Putamen (tissue), 1 donor: Measurements from ENCODE around the gene FHOD3.
A peak's percentile ranks its signal among the peaks of the same experiment; 100 is the strongest.
"Not testable (repeated sequence)": the region's sequence is repeated elsewhere in the genome, so short reads cannot be mapped to it uniquely, and the experiment has no call there.

Source experiments
- DNase-seq: peaks from one replicate; pipeline ENCODE4 v3.0.0-alpha.2; 2016; ENCODE audit warnings: low spot score

Gene FHOD3

GRCh38 chr18:36350839-36351469 lies 53.4 kb downstream of the FHOD3 start:
- no peak for DNase-seq

DNA sequence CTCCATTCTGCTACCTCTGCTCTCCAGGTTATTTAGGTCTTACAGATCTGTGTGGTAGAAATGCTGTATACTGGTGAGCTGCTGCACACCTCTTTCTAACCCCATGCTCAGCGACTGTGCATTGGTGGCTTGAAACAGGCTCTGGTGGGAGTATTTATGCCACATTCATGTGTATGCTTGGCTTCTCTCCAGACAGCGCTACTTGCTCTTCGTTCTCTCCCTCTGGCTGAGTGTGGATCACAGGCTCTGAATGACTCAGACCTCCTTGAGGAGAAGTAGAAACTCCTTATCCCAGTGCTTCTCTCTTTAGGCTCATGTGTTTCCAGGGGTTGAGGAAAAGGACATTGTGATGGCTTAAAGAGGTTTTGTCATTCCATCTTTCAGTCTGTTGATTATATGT lies 54.9 kb downstream of the FHOD3 start:
- peak; percentile 34 for DNase-seq

DNA sequence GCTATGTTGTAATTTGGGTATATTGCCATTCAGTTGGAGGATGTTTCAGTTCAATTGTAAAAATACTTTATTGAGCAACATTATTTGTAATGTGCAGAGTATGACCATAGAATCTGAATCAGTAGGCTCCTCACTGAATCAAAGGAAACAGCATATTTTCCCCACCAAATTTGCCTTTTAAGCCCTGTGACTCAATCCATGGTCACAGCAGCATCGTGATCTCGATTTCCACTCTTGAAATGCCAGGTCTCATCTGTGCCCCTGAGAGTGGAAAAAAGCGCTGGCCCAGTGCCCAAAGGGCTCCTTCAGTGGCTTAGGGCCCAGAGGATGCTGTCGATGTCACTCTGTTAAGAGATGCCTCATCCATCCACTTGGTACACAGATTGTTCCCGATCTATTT lies 57.5 kb downstream of the FHOD3 start:
- no peak for DNase-seq

DNA sequence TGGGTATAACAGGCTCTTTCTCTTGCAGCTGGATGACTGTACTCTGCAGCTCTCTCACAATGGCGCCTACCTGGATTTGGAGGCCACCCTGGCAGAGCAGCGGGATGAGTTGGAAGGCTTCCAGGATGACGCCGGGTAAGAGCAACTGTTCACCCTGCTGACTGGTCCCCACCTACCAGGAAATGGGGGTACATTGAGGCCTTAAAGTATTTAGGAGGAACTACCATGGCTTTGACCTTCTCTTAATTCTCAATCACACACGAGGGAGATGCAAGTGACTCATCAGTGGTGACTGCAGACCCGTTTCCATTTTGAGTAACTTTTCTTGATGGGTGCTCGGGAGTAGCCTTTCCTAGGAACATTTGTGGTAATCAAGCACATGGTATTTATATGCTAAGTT lies 58.0 kb downstream of the FHOD3 start:
- DNase-seq, result no peak

DNA sequence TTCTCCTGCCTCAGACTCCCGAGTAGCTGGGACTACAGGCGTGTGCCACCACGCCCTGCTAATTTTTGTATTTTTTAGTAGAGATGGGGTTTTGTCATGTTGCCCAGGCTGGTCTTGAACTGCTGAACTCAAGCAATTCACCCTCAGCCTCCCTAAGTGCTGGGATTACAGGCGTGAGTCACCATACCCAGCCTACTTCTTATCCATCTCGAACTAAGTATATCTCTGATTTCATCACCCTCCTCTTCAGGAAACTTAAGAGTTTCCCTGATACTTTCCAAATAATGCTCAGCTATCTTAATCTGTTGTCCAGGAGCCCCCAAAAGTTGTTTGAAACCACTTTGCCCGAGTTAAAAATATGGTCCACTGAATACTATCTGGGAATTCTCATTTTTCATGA lies 59.2 kb downstream of the FHOD3 start:
- DNase-seq, result not testable (repeated sequence)

- DNase-seq, result no peak
Measured at GRCh38 chr18:36358141-36358540, 60.6 kb downstream of the FHOD3 start.

- DNase-seq, result no peak
Measured at GRCh38 chr18:36360256-36360909, 62.9 kb downstream of the FHOD3 start.

DNA sequence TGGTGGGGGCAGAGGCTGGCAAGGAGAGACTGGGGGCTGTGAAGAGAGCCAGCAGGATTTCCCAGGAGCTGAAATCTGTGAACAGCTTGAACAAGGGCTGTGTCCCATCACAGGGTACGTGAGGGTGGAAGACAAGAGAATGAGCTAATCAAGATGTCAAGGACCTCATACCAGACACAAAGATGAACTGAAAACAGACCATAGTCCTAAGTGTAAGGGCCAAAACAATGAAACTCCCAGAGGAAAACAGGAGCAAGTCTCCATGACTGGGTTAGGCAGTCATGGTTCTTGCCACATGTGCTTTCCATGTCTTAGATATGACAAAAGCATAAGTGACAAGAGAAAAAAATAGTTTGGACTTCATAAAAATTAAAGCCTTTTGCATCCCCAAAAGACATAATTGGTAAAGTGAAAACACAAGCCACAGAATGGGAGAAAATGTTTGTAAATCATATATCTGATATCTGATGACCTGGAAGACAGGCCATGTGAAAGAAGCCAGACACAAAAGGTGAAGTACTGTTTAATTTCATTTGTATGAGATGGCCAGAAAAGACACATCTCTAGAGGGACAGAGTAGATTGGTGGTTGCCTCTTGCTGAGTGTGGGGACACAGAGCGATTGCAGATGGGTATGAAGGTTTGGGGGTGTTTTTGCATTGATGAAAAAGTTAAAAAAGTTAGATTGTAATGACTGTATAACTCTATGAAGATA lies 67.6 kb downstream of the FHOD3 start:
- DNase-seq, result no peak

DNA sequence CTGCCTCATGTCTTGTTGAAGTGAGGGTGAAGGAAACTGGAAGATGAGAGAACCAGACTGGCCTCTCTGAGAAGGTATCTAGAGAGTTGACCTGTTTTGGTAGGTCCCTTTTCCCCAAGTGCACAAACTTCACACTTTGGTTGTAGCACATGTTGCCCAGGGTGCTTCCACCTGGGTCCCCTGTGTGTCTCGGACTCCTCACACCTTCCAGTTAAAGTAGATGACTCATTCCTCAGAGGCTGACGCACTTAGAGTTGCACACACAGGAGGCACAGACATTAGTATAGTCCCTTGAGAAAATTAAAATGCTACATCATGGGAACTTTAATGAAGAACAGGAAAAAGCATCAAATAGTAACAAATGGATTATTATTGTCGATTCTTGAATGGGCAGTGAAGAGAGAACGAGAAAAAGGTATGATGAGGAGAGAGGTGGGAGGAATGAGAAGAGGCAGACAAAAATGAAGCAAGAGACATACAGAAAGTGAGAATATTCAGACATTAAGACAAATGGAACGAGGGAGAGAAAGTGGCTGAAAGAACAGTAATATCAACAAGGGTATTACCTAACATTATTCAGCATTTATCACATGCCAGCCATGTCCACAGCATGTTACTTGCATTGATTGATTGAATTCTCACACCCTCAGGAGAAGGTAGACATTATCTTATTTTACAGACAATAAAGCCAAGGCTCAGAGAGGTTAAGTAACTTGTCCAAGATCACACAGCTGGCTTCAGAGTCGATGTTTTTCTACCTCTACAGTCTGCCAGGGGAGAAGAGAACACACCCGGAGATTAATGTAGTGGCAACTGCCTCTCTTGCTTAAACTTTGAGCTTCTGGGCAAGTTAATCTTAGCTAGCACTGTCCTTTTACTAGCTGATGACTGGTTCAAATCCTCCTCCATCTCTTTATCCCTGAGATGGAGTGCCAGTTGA lies 68.6 kb downstream of the FHOD3 start:
- no peak for DNase-seq

DNA sequence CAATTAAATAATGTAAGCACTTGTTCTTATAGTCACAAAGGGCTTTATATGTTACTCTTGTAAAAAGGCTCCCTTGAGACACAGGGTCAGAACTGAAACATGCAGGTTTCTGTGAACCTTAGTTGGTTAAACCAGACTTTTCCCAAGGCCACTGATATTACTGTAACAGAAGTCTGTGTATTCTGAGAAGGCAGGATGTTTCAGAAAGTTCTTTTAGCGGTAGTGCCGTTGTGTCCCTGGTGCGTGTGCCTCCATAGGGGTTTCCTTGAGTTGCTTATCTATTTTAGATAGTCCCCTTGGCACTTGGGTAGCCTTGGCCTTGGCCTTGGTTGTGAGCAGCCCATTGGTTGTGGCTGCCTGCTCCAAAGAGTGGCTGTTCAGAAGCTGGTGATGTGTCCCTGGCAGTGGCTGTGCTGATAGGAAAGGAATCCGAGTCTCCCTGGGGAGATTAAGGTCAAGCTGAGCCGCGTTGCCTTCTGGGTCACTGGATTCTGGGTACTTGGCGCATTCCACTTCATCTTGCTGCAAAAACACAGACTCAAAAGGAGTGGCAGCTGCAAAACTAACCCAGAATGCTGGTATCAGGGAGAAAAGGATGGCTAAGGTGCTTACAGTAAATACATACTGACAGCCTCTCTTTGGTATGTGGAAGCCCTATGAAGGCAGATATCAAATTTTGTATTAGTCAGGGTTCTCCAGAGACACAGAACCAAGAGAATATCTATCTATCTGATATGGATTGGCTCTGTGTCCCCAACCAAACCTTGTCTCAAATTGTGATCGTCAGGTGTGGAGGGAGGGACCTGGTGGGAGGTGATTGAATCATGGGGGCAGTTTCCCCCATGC lies 69.7 kb downstream of the FHOD3 start:
- no peak for DNase-seq

- DNase-seq, result no peak
Measured at GRCh38 chr18:36368889-36369288, 71.4 kb downstream of the FHOD3 start.

DNA sequence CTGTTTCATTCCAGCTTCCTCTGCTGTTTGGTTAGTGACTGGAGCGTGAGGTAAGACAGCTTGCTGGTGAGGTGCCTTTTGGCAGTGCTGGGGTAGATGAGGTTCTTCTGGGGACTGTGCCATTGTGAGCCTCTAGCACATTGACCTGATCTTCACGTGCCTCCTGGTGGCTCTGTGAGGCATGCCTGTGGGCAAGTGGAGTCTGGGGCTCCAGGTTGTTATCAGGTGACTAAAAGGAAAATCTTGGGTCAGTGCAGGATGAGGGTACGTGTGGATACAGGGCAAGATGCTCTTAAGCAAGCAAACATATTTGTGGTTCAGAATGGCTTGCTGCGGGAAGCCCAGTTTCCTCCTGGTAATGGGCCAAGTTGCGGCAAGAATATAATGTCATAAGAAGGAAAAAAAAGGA lies 75.4 kb downstream of the FHOD3 start:
- no peak for DNase-seq

DNA sequence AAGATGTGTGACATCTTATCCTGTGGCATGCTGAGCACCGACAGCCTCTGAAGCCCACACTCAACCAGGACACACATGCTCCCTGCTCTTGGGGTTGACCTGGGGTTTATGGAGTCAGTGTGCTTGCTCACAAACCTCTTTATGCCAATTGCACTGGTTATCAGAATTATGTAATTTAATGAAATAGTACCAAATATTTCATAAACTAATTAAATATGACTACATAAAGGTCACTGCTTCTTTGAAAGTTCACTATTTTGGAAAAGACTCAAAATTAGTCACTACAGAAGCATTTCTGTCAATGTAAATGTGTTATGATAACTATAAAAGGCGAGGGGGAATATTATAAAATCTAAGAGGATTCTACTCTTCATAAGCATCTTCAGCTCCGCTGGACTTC lies 76.7 kb downstream of the FHOD3 start:
- DNase-seq, result no peak

DNA sequence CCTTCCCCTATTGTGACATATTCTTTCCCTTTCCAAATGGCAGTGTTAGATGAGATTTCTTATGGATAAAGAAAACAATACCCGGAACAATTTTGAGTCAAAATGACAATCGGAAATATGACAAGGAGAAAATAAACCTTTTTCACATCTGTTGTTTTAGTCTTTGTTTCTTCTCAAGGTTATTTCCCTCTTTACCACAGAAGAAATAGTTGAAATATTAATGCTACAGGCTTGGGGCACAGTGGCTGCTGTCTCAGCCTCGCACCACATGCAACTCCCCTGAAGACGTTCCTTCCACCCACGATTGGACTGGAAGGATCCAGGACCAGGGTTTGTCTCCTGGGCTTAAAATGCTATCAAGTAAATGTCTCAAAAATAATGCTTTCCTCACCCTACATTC lies 77.6 kb downstream of the FHOD3 start:
- no peak for DNase-seq

- DNase-seq, result no peak
Measured at GRCh38 chr18:36376361-36376760, 78.8 kb downstream of the FHOD3 start.

DNA sequence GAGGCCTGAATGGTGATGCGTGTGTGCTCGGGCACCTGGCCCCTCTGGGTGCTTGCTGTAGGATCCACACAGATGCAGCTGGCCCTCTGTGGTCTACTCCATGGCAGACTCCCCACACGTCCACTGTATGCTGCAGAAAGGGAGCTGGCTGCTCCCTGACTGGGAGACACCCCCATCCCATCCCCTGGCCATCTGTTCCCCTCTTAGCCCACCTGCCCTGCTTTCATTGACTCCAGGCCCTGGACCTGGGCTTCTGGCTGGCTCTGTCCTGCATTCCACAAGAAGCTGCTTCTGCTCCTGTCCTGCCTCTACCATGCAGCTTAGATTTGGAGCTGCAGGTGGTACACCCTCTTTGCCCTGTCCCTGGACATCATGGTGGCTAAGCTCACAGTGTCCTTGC lies 80.1 kb downstream of the FHOD3 start:
- DNase-seq, result no peak

GRCh38 chr18:36378205-36378604 lies 80.7 kb downstream of the FHOD3 start:
- no peak for DNase-seq

GRCh38 chr18:36379435-36379984 lies 82.0 kb downstream of the FHOD3 start:
- no peak for DNase-seq

GRCh38 chr18:36380173-36380827 lies 82.8 kb downstream of the FHOD3 start:
- DNase-seq, result no peak

DNA sequence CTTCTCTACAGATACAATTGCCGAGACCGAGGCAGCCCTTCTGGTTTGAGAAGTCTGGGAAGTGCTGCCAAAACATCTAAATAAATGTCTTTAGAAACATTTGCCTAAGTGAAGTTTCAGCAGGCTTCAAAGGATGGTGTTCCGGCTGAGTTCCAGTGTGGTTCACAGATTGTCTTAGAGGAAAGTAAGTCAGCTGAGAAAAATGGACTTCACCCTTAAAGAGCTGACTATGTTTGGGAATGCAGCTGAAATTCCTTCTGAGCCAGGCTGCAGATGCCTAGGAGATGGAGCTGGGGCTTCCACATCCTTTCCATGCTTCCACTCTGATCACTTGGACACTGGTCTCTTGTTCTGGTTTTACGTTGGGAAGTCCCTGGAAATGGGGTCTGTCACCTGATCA lies 83.6 kb downstream of the FHOD3 start:
- peak; percentile 12 for DNase-seq

- no peak for DNase-seq
Measured at GRCh38 chr18:36382854-36383253, 85.3 kb downstream of the FHOD3 start.
